NK-92 (cell line): ENCODE measurements around the gene CHPT1.
"Not testable (repeated sequence)": the region's sequence is repeated elsewhere in the genome, so short reads cannot be mapped to it uniquely, and the experiment has no call there.

Experiments used
- DNase-seq: peaks from one replicate; lab custom pipeline; 2025; ENCODE audit not compliant: unreplicated experiment; lab: John Stamatoyannopoulos, UW

CHPT1 gene

DNA sequence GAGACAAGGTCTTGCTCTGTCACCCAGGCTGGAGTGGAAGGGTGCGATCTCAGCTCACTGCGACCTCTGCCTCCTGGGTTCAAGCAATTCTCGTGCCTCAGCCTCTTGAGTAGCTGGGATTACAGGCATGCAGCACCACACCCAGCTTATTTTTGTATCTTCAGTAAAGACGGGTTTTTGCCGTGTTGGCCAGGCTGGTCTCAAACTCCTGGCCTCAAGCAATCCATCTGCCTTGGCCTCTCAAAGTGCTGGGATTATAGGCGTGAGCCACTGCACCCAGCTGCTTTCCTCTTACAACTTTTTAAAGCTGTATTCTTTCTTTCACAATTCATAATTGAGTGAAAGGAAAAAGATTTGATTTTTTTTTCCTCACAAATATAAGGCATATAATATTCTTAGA lies 15.8 kb upstream of the CHPT1 start:
- DNase-seq, result not testable (repeated sequence)

GRCh38 chr12:101685092-101685491 lies 12.3 kb upstream of the CHPT1 start:
- DNase-seq, result no peak

DNA sequence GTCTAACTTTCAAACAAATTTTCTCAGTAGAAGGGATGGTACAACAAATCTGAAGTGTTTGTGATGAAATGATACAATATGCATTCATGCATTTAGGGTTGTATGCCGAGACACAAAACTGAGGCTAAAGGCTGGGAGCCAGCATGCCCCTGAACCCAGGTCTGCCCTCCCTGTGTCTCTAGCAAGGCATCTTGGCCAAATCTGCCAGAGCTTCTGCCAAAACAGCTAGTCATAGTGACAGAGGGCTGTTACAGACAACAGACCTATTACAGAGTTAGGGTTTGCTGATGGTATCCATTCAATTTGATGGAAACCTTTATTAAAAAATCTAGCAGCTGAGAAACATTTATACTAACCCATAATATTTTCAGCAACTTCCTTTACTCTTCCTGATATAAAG lies 11.3 kb upstream of the CHPT1 start:
- no peak for DNase-seq

GRCh38 chr12:101690544-101691098 lies 6.8 kb upstream of the CHPT1 start:
- DNase-seq, result no peak

DNA sequence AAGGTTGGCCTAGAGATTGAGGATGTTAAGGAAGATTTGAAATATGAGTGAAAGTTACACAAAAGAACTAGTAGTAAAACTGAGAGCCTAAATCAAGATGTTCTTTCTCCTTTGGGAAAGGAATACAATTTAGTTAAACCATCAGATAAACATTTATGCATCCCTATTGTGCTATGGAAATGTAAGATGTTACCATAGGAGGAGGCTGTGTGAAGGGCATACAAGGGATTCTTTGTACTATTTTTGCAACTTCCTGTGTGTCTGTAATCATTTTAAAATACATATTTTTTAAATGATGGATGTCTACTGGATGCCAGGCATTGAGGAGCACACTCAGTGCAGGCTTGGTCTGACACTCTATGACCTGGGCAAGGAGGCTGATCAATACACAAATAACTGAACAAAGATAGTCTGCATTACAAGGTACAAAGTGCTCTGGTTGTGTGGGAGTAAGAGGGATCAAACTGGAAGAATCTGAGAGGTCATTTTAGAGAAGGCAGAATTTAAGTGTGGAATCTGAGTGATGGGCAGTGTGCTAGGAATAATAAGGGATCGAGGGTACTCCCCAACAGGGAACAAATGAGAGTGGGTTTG lies 5.8 kb upstream of the CHPT1 start:
- DNase-seq, result no peak

DNA sequence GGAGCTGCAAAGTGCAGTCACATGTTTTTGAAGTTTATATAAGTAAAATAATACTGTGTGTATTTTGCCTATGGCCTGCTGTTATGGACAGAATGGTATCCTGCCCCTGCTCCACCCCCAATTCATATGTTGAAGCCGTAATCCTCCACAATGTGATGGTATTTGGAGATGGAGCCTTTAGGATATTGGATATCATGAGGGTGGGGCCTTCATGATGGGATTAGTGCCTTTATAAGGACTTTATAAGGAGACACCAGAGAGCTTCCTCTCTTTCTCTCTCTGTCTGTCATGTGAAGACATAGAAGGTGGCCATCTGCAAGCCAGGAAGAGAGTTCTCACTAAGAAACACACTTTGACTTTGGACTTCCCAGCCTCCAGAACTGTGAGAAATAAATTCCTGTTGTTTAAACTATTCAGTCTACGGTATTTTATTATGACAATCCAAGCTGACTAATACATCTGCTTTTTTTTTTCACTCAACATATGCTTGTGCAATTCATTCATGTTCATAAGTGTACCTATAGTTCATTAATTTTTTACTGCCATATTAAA lies 3.1 kb upstream of the CHPT1 start:
- no peak for DNase-seq

- DNase-seq, result no peak
Observed at GRCh38 chr12:101694986-101695385, 2.5 kb upstream of the CHPT1 start.

GRCh38 chr12:101695706-101696105 lies 1.7 kb upstream of the CHPT1 start:
- DNase-seq, result no peak

GRCh38 chr12:101696251-101697196 lies 916 bp upstream of the CHPT1 start:
- no peak for DNase-seq

GRCh38 chr12:101697930-101698799 lies 725 bp downstream of the CHPT1 start:
- DNase-seq, result no peak

DNA sequence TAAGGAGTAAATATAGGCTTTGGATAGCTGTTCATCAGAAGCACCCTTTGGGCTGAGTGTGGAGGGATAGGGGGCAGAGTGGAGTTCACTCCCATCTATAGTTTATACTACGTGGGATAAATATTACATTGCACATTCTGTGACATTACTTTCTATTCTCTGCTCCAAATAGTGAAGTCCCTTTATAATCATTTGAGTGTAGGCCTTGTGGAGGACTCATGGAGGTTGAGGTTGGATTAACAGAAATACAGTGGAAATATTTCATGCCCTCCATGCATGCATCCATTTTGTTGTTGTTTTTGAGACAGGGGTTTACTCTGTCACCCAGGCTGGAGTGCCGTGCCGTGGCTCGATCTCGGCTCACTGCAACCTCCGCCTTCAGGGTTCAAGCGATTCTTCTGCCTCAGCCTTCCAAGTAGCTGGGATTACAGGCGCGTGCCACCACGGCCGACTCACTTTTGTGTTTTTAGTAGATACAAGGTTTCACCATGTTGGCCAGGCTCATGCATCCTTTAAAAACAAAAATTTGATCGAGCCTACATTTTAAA lies 1.4 kb downstream of the CHPT1 start:
- DNase-seq, result no peak

DNA sequence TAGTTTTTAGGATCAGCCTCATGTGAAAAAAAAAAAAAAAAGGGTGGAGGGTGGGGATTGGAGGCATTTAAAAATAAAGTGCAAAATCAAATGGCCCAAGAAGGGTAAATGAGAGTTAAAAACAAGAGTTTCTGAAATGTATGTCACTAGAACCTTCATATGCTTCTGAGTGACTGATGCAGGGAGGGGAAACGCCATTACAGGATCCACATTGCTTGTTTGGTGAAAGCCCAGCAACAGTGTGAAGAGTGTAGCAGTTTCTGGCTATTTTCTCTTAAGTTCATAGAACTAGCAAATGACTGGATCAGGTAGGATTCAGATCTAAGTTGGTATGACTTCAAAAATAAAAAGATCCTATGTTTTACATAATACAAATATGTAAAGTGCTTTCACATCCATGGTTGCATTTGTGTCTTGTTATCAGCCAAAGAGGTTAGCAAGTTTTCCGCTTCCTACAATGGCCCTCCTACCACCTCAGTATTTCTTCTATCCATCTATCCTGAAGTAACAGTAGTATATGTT lies 2.9 kb downstream of the CHPT1 start:
- DNase-seq, result no peak

GRCh38 chr12:101703487-101703886 lies 6.0 kb downstream of the CHPT1 start:
- no peak for DNase-seq

DNA sequence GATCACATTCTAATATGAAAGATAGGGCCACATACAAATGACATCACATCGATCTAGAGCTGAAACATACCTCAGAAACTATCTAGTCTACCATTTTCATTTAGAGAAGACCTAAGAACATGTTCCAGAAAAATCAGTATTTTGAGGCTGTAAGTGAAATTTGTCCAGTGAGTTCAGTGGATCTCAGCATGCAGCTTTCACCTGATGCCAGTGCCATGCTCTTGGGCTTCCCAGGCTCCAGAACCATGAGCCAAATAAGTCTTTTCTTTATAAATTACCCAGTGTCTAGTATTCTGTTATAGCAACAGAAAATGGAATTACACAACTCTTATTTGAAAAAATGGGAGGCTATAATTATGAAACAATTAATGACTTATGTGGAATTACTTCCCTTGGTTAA lies 9.0 kb downstream of the CHPT1 start:
- DNase-seq, result no peak

GRCh38 chr12:101707131-101707782 lies 9.8 kb downstream of the CHPT1 start:
- DNase-seq, result no peak

DNA sequence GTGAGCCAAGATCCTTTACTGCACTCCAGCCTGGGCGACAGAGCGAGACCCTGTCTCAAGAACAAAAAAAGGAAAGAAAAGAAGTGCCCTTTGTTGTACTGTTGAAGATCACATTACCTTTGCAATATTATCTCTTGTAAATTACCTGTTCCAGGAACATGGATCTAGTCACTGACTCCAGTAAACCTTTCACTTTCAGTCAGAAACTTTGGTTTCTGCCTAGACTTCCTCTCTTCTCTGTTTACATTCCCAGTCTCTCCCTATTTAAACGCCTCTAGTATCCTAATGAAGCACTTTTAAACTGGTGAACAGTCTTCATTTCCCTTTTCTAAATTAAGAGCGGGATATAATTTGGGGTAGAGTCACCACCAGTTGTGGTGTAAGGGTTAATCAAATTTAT lies 12.8 kb downstream of the CHPT1 start:
- no peak for DNase-seq

DNA sequence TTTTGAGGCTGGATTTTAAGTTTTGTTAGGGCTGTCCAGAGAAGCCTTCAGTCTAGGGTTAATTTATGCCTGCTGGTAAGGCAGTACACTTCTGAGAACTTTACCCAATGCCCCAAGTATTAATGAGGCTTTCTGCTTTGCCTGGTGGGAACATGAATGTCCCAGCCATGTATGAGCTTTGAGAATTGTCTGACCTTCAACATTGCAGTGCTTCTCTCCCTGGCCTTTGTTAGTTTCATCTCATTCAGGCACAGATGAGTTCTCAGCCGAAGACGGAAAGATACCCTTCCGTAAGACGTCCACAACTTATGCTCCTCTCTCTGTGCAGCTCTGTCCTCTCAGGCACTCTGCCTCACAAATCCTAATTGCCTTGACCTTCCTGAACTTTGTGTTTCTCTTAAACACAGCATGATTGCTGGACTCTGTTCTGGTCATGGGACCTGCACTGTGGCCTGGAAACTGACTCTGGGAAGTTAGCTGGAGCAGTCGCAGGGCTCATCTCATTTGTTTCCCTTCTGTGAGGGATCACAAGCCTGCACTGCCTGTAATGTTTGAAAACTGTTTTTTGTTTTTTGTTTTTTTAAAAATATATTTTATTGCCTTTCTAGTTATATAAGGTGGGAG lies 15.7 kb downstream of the CHPT1 start:
- no peak for DNase-seq

DNA sequence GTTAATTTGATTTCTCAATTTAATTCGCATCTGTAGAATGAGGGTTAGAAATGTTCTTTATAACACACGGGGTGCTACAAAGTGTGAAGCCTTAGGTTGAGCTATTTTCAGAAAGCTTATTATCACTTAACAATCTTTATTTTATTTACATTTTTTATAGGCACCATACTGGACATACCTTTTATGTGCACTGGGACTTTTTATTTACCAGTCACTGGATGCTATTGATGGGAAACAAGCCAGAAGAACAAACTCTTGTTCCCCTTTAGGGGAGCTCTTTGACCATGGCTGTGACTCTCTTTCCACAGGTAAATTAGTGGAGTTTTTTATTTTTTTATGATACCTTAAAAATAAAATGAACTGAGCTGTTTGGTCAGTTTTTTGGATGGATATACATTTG lies 16.5 kb downstream of the CHPT1 start:
- DNase-seq, result no peak

GRCh38 chr12:101714877-101715444 lies 17.5 kb downstream of the CHPT1 start:
- no peak for DNase-seq
